Measurements from ENCODE around the gene MCEMP1. TPM values are rescaled to one million over a fixed set of nuclear protein-coding genes. Genes with fewer than 3 reads are reported as not detected.

MCEMP1 gene
- total RNA-seq, 4 donors from 2014 or later = 0.67 TPM; not detected in 3

DNA sequence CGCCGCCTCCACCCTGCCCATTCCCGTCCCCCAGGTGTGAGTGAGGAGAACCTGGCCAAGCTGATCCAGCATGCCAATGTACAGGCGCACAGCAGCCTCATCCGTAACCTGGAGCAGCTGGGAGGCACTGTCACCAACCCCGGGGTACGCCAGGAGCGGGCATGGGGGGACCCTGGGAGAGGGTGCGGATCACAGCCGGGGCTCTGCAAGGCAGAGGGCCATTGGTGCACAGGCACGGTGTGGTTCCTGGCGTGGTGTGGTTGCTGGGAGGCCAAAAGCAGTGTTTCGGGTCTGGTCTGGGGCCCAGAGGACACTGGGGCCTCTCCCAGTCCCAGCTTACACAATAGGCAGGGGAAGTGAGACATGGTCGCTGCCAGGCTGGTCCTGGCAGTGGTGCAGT, 31.7 kb upstream of the MCEMP1 start:
- H3K27me3 ChIP-seq = no peaks in the 10 kb centered on the region
- DNase-seq = no peak
- intact Hi-C loops (cut with DNase I; ENCODE audit: low total_unique reads) = no loop called here
- H3K4me1 ChIP-seq = no peaks in the 10 kb centered on the region
- no peaks in the 10 kb centered on the region for H3K9me3 ChIP-seq
- no peaks in the 10 kb centered on the region for H3K36me3 ChIP-seq
- TF ChIP-seq, protein P1, sequence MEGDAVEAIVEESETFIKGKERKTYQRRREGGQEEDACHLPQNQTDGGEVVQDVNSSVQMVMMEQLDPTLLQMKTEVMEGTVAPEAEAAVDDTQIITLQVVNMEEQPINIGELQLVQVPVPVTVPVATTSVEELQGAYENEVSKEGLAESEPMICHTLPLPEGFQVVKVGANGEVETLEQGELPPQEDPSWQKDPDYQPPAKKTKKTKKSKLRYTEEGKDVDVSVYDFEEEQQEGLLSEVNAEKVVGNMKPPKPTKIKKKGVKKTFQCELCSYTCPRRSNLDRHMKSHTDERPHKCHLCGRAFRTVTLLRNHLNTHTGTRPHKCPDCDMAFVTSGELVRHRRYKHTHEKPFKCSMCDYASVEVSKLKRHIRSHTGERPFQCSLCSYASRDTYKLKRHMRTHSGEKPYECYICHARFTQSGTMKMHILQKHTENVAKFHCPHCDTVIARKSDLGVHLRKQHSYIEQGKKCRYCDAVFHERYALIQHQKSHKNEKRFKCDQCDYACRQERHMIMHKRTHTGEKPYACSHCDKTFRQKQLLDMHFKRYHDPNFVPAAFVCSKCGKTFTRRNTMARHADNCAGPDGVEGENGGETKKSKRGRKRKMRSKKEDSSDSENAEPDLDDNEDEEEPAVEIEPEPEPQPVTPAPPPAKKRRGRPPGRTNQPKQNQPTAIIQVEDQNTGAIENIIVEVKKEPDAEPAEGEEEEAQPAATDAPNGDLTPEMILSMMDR (IDR thresholded peaks at IDR 0.05) = no peak
- no peak for TF ChIP-seq POLR2A (IDR thresholded peaks at IDR 0.05)
- H3K4me3 ChIP-seq = no peak overlapping the region
- H3K27ac ChIP-seq = no peak overlapping the region

DNA sequence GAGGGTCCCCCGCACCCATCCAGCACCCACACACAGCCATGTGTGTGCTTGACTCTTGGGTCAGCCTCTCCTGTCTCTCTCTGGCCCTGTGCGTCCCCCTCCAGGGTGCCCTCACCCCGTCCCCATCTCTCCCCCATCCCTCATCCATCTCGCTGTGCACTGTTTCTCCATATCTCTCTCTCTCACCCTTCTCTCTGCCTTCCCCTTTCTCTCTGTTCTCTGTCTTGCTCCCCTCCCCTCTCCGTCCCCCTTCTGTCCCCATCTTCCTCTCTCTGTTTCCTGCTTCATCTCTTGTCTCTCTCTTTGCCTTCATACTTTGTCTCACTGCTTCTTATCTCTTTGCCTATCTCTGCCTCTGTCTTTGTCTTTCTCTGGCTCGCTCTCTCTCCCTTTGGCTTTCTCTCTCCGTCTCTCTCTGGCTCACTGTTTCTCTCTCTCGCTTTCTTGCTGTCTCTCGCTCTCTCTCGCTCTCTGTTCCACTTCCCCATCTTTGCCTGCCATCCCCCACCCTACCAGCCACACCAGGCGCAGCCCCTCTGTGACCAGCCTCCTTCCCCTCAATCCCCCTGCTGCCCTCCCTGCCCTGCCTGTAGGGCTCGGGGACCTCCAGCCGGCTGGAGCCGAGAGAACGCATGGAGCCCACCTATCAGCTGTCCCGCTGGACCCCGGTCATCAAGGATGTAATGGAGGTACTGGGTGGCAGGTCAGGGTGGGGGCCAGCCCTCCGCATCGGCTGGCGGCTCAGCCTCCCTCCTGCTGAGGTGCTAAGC, 31.0 kb upstream of the MCEMP1 start:
- Histone ChIP-seq H3K27ac (no peak overlapping the region), H3K27me3 (no peaks in the 10 kb centered on the region), H3K9me3 (no peaks in the 10 kb centered on the region), H3K4me1 (no peaks in the 10 kb centered on the region), H3K36me3 (no peaks in the 10 kb centered on the region), H3K4me3 (no peak overlapping the region)
- no peak for TF ChIP-seq POLR2A (IDR thresholded peaks at IDR 0.05)
- TF ChIP-seq, protein P1 (IDR thresholded peaks at IDR 0.05) = no peak
- intact Hi-C loops (cut with DNase I; ENCODE audit: low total_unique reads) = no loop called here
- no peak for DNase-seq

DNA sequence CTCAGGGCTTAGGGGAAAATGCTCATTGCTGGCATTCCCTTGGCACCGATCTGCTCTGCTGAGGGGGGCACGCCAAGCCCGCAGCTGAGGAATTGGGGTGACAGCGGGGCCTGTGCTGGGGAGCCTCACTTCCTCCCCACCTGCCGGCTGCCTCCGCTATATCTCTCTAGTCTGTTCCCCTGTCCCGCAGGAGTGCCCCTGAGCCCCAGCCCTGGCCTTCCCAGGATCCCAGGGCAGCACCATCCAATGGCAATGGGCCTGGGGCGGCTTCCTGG, 30.5 kb upstream of the MCEMP1 start:
- TF ChIP-seq, protein P1 (IDR thresholded peaks at IDR 0.05) = no peak
- TF ChIP-seq POLR2A (IDR thresholded peaks at IDR 0.05) = no peak
- Histone ChIP-seq H3K4me3 (no peak overlapping the region), H3K9me3 (no peaks in the 10 kb centered on the region), H3K36me3 (no peaks in the 10 kb centered on the region), H3K4me1 (no peaks in the 10 kb centered on the region), H3K27me3 (peaks cover 0 to 3% of the 10 kb centered on the region in 2 donors), H3K27ac (no peak overlapping the region)
- no peak for DNase-seq
- intact Hi-C loops (cut with DNase I; ENCODE audit: low total_unique reads) = no loop called here

DNA sequence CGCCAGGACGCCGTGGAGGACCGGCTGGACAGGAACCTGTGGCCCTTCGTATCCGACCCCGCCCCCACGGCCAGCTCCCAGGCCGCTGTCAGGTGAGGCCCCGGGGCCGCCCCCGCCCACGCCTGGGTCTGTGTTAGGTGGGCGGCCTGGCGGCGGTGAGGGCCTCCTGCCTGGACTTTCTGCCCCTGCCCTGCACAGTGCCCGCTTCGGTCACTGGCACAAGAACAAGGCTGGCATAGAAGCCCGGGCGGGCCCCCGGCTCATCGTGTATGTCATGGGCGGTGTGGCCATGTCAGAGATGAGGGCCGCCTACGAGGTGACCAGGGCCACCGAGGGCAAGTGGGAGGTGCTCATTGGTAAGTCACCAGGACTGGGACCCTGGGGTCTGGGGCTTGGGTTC, 29.7 kb upstream of the MCEMP1 start:
- Histone ChIP-seq H3K27me3 (peaks cover 0 to 7% of the 10 kb centered on the region in 2 donors), H3K36me3 (no peaks in the 10 kb centered on the region), H3K4me1 (no peaks in the 10 kb centered on the region), H3K9me3 (no peaks in the 10 kb centered on the region), H3K4me3 (no peak overlapping the region), H3K27ac (no peak overlapping the region)
- TF ChIP-seq POLR2A (IDR thresholded peaks at IDR 0.05) = no peak
- TF ChIP-seq, protein P1 (IDR thresholded peaks at IDR 0.05) = no peak
- intact Hi-C loops (cut with DNase I; ENCODE audit: low total_unique reads) = no loop called here
- no peak for DNase-seq

DNA sequence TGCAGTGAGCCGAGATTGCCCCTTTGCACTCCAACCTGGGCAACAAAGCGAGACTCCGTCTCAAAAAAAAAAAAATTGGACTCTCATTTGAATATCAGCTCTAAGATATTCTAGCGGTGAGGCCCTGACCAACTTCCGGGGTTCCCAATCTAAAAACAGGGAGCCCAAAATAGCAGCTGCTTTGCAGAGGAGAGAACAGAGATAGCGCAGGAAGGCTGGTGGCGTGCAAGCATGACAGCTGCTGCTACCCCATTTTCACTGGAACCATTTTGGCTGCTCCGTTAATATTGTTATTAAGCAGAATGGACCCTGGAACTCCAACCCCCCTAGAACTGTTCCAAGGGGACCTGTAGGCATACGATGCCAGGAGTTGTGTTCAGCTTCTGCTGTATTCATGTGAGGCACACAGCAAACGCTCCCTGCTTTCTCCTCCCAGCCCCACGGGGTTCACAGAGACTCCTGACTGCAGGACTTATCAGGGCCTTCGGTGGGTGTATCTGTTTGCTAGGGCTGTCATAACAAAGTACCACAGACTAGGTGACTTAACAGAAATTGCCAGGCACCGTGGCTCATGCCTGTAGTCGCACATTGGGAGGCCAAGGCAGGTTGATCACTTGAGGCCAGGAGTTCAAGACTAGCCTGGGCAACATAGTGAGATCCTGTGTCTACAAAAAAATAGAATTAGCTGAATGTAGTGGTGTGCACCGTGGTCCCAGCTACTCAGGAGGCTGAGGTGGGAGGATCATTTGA, 28.4 kb upstream of the MCEMP1 start:
- Histone ChIP-seq H3K4me3 (no peak overlapping the region), H3K27me3 (peaks cover 0 to 7% of the 10 kb centered on the region in 2 donors), H3K27ac (no peak overlapping the region), H3K36me3 (no peaks in the 10 kb centered on the region), H3K4me1 (no peaks in the 10 kb centered on the region), H3K9me3 (no peaks in the 10 kb centered on the region)
- TF ChIP-seq, protein P1 (IDR thresholded peaks at IDR 0.05) = no peak
- intact Hi-C loops (cut with DNase I; ENCODE audit: low total_unique reads) = no loop called here
- no peak for DNase-seq
